Esophagus squamous epithelium (tissue), 4 donors: ENCODE measurements around the gene MAP1B.

Experiments
- CTCF ChIP-seq, 6 experiments: fragments of 450-650 bp in 4 of 6; fragments of 200-600 bp in 2 of 6; sonication (generic) in 2 of 6; IDR thresholded peaks; one replicate each; pipeline ENCODE4 v1.5.1; 2016 to 2019; ENCODE audit warnings: antibody characterized with exemption in 6 of 6, mild to moderate bottlenecking in 4 of 6, moderate library complexity in 4 of 6
- POLR2A ChIP-seq, 4 donors: fragments of 450-650 bp; IDR thresholded peaks; one replicate each; pipeline ENCODE4 v1.6.1; 2017; ENCODE audit warnings: antibody characterized with exemption in 4 of 4, mild to moderate bottlenecking in 4 of 4, moderate library complexity in 3 of 4

DNA sequence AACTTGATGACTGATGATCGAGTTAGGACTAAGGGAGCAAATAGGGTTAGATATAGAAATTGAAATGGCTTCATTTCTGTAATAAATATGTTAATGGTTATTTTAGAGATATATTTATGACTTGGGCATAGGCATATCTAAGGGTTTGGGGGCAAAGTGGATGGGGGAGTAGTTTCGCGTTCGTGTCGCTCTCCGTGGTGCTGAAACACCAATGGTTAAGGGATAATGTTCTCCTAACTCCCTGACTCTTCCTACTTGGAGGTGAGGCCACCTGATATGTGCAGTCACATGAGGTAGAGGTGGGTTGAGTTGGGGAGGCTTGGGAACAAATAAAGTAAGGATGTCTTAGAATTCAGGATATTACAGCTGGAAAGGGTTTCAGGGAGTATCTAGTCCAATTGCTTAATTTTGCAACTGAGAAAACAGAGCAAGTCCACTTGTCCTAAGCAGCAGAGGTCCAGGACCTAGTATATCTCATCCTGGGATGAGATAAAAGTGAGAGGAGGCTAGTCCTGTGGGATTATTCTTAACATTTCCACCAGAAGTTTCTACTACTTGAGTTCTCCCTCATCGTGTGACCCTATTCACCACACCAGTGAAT, 44.0 kb upstream of the MAP1B start:
- TF ChIP-seq CTCF (IDR thresholded peaks at IDR 0.05), result no peak
- TF ChIP-seq POLR2A (IDR thresholded peaks at IDR 0.05), result no peak
